ENCODE results near the gene PINLYP.

Gene PINLYP

DNA sequence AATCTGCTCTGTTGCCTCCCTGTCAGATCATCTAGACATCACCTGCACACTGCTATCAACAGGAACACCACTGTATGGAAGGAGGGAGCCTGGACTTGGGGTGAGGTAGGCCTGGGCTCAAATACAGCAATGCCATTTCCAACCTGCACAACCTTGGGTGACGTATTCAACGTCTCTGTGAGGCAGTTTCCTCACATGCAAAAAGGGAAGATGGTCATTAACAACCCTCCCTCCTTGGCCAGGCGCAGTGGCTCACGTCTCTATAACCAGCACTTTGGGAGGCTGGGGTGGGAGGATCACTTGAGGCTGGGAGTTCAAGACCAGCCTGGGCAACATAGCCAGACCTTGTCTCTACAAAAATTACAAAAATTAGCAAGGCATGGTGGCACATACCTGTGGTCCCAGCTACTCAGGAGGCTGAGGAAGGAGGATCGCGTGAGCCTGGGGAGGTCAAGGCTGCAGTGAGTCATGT, 13.3 kb upstream of the PINLYP start:
- Histone ChIP-seq H3K79me2 (ENCODE audit: control insufficient read depth, insufficient read depth, low read length) (no peaks in the 10 kb centered on the region), H3K4me3 (ENCODE audit: low read length) (no peak overlapping the region), H3K36me3 (ENCODE audit: control insufficient read depth, insufficient read depth, low read length) (peaks cover 1% of the 10 kb centered on the region), H3K27ac (ENCODE audit: low read depth, low read length) (no peak overlapping the region), H3K56ac (ENCODE audit: low read length) (no peak overlapping the region), H3K9ac (ENCODE audit: low read length) (no peak overlapping the region), H3K79me1 (ENCODE audit: low read length) (no peaks in the 10 kb centered on the region), H2BK120ac (ENCODE audit: low read depth, low read length) (no peak overlapping the region), H2BK15ac (replicated peaks; ENCODE audit: low read depth) (no peak overlapping the region), H3K18ac (ENCODE audit: low read length) (no peak overlapping the region), H2AK5ac (ENCODE audit: low read length) (no peak overlapping the region), H3K4me2 (ENCODE audit: low read length) (no peak overlapping the region), H3K4ac (ENCODE audit: low read depth, low read length) (no peak overlapping the region), H3K23ac (ENCODE audit: low read length) (no peak overlapping the region), H2BK5ac (ENCODE audit: low read length) (no peak overlapping the region), H3K4me1 (ENCODE audit: control insufficient read depth, low read depth, low read length) (no peaks in the 10 kb centered on the region), H3K27me3 (ENCODE audit: insufficient read depth, low read length, poor library complexity) (no peaks in the 10 kb centered on the region), H4K5ac (ENCODE audit: low read length) (no peak overlapping the region), H4K8ac (ENCODE audit: low read depth, low read length) (no peak overlapping the region)
- no peak for DNase-seq
- no CpG with 5 or more reads among the region's 6 CpGs for WGBS (ENCODE audit: extremely low coverage, insufficient coverage, low lambda C conversion rate)

DNA sequence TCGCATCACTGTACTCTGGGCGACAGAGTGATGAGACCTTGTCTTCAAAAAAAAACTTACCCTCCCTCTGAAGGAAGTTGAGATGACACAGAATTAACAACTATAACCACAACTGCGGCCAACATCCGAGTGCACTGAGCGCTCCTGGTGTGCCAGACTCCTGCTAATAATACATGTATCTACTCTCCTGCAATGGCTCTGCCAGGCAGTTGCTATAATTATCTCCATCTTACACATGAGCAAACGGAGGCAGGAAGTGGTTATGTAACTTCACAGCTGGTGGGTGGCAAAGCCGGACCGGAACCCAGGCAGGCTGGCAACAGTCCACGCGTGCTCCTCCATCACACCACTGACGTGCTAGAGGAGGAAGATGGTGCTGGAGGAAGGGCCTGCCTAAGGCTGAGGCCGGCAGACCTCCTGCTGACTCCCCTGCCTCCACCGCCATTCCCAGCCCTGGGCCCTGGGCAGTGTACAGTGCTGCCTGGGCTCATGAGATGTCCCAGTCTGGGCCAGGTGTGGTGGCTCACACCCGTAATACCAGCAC, 12.8 kb upstream of the PINLYP start:
- H3K27ac ChIP-seq (ENCODE audit: low read depth, low read length) = no peak overlapping the region
- H3K4me3 ChIP-seq (ENCODE audit: low read length) = no peak overlapping the region
- WGBS (ENCODE audit: extremely low coverage, insufficient coverage, low lambda C conversion rate) = no CpG with 5 or more reads among the region's 14 CpGs
- no peak overlapping the region for H3K4ac ChIP-seq (ENCODE audit: low read depth, low read length)
- H2BK120ac ChIP-seq (ENCODE audit: low read depth, low read length) = no peak overlapping the region
- H3K27me3 ChIP-seq (ENCODE audit: insufficient read depth, low read length, poor library complexity) = no peaks in the 10 kb centered on the region
- no peak overlapping the region for H2BK5ac ChIP-seq (ENCODE audit: low read length)
- no peak overlapping the region for H4K8ac ChIP-seq (ENCODE audit: low read depth, low read length)
- H4K5ac ChIP-seq (ENCODE audit: low read length) = no peak overlapping the region
- H3K18ac ChIP-seq (ENCODE audit: low read length) = no peak overlapping the region
- no peak overlapping the region for H3K9ac ChIP-seq (ENCODE audit: low read length)
- H3K4me2 ChIP-seq (ENCODE audit: low read length) = no peak overlapping the region
- no peak for DNase-seq
- H3K56ac ChIP-seq (ENCODE audit: low read length) = no peak overlapping the region
- no peak overlapping the region for H2BK15ac ChIP-seq (replicated peaks; ENCODE audit: low read depth)
- H3K23ac ChIP-seq (ENCODE audit: low read length) = no peak overlapping the region
- no peaks in the 10 kb centered on the region for H3K79me1 ChIP-seq (ENCODE audit: low read length)
- peaks cover 1% of the 10 kb centered on the region for H3K36me3 ChIP-seq (ENCODE audit: control insufficient read depth, insufficient read depth, low read length)
- no peaks in the 10 kb centered on the region for H3K4me1 ChIP-seq (ENCODE audit: control insufficient read depth, low read depth, low read length)
- no peak overlapping the region for H2AK5ac ChIP-seq (ENCODE audit: low read length)
- H3K79me2 ChIP-seq (ENCODE audit: control insufficient read depth, insufficient read depth, low read length) = no peaks in the 10 kb centered on the region

DNA sequence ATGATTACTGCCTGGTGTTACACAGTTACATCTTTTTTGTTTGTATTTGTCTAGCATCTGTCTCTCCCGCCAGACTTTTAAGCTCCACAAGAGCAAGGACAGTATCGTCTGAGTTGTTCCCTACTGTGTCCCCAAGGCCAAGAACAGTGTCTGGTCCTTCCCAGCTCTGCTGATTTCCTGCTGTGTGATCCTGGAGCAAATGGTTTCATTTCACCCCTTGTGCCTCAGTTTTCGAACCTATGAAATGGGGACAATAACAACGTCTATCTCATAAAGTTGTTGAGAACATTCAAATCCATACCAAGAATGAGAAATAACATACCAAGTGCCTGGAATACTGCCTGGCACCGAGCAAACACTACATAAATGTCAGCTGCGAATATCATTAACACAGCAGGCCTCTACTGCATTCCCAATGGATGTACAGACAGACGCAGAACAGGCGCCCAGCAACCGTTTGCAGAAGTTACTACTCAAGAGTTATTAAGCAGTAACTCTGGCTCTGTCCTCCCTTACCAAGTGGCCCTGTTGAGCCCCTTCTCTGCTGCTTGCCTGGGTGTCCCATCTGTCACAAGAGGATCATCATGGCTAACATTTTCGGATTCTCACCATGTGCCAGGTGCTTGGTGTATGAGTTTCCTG, 11.7 kb upstream of the PINLYP start:
- peaks cover 1% of the 10 kb centered on the region for H3K36me3 ChIP-seq (ENCODE audit: control insufficient read depth, insufficient read depth, low read length)
- H2BK15ac ChIP-seq (replicated peaks; ENCODE audit: low read depth) = no peak overlapping the region
- no peak overlapping the region for H3K9ac ChIP-seq (ENCODE audit: low read length)
- no peak overlapping the region for H4K5ac ChIP-seq (ENCODE audit: low read length)
- H2BK5ac ChIP-seq (ENCODE audit: low read length) = no peak overlapping the region
- H3K79me1 ChIP-seq (ENCODE audit: low read length) = no peaks in the 10 kb centered on the region
- no peaks in the 10 kb centered on the region for H3K27me3 ChIP-seq (ENCODE audit: insufficient read depth, low read length, poor library complexity)
- no CpG with 5 or more reads among the region's 10 CpGs for WGBS (ENCODE audit: extremely low coverage, insufficient coverage, low lambda C conversion rate)
- H3K18ac ChIP-seq (ENCODE audit: low read length) = no peak overlapping the region
- H3K23ac ChIP-seq (ENCODE audit: low read length) = no peak overlapping the region
- no peak overlapping the region for H4K8ac ChIP-seq (ENCODE audit: low read depth, low read length)
- H2BK120ac ChIP-seq (ENCODE audit: low read depth, low read length) = no peak overlapping the region
- H2AK5ac ChIP-seq (ENCODE audit: low read length) = no peak overlapping the region
- H3K27ac ChIP-seq (ENCODE audit: low read depth, low read length) = no peak overlapping the region
- H3K79me2 ChIP-seq (ENCODE audit: control insufficient read depth, insufficient read depth, low read length) = no peaks in the 10 kb centered on the region
- no peak overlapping the region for H3K4me3 ChIP-seq (ENCODE audit: low read length)
- H3K4ac ChIP-seq (ENCODE audit: low read depth, low read length) = no peak overlapping the region
- DNase-seq = no peak
- no peak overlapping the region for H3K4me2 ChIP-seq (ENCODE audit: low read length)
- no peaks in the 10 kb centered on the region for H3K4me1 ChIP-seq (ENCODE audit: control insufficient read depth, low read depth, low read length)
- H3K56ac ChIP-seq (ENCODE audit: low read length) = no peak overlapping the region

- Histone ChIP-seq H3K23ac (ENCODE audit: low read length) (no peak overlapping the region), H3K27me3 (ENCODE audit: insufficient read depth, low read length, poor library complexity) (no peaks in the 10 kb centered on the region), H3K56ac (ENCODE audit: low read length) (no peak overlapping the region), H3K4me2 (ENCODE audit: low read length) (no peak overlapping the region), H3K4me1 (ENCODE audit: control insufficient read depth, low read depth, low read length) (no peaks in the 10 kb centered on the region), H2AK5ac (ENCODE audit: low read length) (no peak overlapping the region), H3K27ac (ENCODE audit: low read depth, low read length) (no peak overlapping the region), H3K79me2 (ENCODE audit: control insufficient read depth, insufficient read depth, low read length) (no peaks in the 10 kb centered on the region), H3K18ac (ENCODE audit: low read length) (no peak overlapping the region), H3K79me1 (ENCODE audit: low read length) (no peaks in the 10 kb centered on the region), H3K4me3 (ENCODE audit: low read length) (no peak overlapping the region), H3K36me3 (ENCODE audit: control insufficient read depth, insufficient read depth, low read length) (peaks cover 1% of the 10 kb centered on the region), H4K8ac (ENCODE audit: low read depth, low read length) (no peak overlapping the region), H4K5ac (ENCODE audit: low read length) (no peak overlapping the region), H2BK15ac (replicated peaks; ENCODE audit: low read depth) (no peak overlapping the region), H2BK5ac (ENCODE audit: low read length) (no peak overlapping the region), H2BK120ac (ENCODE audit: low read depth, low read length) (no peak overlapping the region), H3K4ac (ENCODE audit: low read depth, low read length) (no peak overlapping the region), H3K9ac (ENCODE audit: low read length) (no peak overlapping the region)
- no CpG with 5 or more reads among the region's 9 CpGs for WGBS (ENCODE audit: extremely low coverage, insufficient coverage, low lambda C conversion rate)
- DNase-seq = no peak
These were observed 10.8 kb upstream of the PINLYP start for GRCh38 chr19:43564800-43565199.

- Histone ChIP-seq H3K56ac (ENCODE audit: low read length) (no peak overlapping the region), H2AK5ac (ENCODE audit: low read length) (no peak overlapping the region), H3K4me3 (ENCODE audit: low read length) (no peak overlapping the region), H4K5ac (ENCODE audit: low read length) (no peak overlapping the region), H3K79me1 (ENCODE audit: low read length) (peaks cover 3% of the 10 kb centered on the region), H3K27ac (ENCODE audit: low read depth, low read length) (no peak overlapping the region), H3K36me3 (ENCODE audit: control insufficient read depth, insufficient read depth, low read length) (no peaks in the 10 kb centered on the region), H3K27me3 (ENCODE audit: insufficient read depth, low read length, poor library complexity) (no peaks in the 10 kb centered on the region), H3K4me2 (ENCODE audit: low read length) (no peak overlapping the region), H4K8ac (ENCODE audit: low read depth, low read length) (no peak overlapping the region), H3K23ac (ENCODE audit: low read length) (no peak overlapping the region), H3K9ac (ENCODE audit: low read length) (no peak overlapping the region), H3K4ac (ENCODE audit: low read depth, low read length) (no peak overlapping the region), H3K79me2 (ENCODE audit: control insufficient read depth, insufficient read depth, low read length) (no peaks in the 10 kb centered on the region), H3K18ac (ENCODE audit: low read length) (no peak overlapping the region), H3K4me1 (ENCODE audit: control insufficient read depth, low read depth, low read length) (no peaks in the 10 kb centered on the region), H2BK120ac (ENCODE audit: low read depth, low read length) (no peak overlapping the region), H2BK5ac (ENCODE audit: low read length) (no peak overlapping the region), H2BK15ac (replicated peaks; ENCODE audit: low read depth) (no peak overlapping the region)
- no CpG with 5 or more reads among the region's 5 CpGs for WGBS (ENCODE audit: extremely low coverage, insufficient coverage, low lambda C conversion rate)
- no peak for DNase-seq
These were observed 5.9 kb upstream of the PINLYP start for GRCh38 chr19:43569657-43570056.
